SK-N-SH treated with all-trans-retinoic acid at 6 μM for 48 hours (cell line): ENCODE results near the gene UTS2B.

Experiments used
- ZFP3 ChIP-seq: fragments of 250-450 bp; sonication (Bioruptor Pico); IDR thresholded peaks from 2 replicates; pipeline ENCODE4 v1.5.0; 2020; ENCODE audit warnings: mild to moderate bottlenecking, moderate library complexity
- ZFP30 ChIP-seq: fragments of 450-650 bp; formaldehyde crosslinking; IDR thresholded peaks from 2 replicates; pipeline ENCODE4 v1.5.0; 2022; ENCODE audit warnings: mild to moderate bottlenecking, moderate library complexity
- TF ChIP-seq, protein P1 (sequence below): fragments of 250-450 bp; sonication (Bioruptor Pico); IDR thresholded peaks from 2 replicates; pipeline ENCODE4 v1.5.0; 2020; ENCODE audit warnings: mild to moderate bottlenecking, moderate library complexity

DNA sequence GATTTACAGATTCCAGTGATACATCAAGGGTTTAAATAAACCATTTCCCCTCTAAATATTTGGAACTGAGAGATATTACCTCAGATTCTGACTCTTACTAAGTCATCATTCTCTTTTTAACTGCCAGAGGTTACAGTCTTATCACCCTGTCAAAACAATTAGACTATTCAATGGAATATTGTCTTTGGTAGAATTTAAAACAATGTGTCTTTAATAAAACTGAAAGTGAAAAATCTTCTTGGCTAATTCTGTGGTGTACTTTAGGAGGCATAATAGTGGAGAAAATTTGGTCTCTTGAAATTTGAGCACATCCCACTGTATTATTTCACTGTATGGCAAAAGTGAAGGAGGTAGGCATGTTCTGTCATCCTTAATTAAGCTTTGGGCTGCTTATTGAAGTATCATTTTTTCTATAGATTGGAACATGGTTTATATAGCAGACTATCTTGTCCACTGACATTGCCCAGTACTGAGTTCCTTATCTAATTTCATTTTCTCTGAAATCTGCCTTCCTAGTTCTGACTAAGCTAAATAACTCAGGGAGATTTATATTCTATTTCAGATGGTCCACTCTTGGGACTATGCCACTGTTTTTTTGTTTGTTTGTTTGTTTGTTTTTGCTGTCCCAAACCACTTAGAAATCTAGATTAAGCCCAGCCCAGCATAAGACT is 48.0 kb upstream of the UTS2B start:
- no peak for TF ChIP-seq ZFP30 (CRISPR knock-in tag)
- TF ChIP-seq, protein P1, sequence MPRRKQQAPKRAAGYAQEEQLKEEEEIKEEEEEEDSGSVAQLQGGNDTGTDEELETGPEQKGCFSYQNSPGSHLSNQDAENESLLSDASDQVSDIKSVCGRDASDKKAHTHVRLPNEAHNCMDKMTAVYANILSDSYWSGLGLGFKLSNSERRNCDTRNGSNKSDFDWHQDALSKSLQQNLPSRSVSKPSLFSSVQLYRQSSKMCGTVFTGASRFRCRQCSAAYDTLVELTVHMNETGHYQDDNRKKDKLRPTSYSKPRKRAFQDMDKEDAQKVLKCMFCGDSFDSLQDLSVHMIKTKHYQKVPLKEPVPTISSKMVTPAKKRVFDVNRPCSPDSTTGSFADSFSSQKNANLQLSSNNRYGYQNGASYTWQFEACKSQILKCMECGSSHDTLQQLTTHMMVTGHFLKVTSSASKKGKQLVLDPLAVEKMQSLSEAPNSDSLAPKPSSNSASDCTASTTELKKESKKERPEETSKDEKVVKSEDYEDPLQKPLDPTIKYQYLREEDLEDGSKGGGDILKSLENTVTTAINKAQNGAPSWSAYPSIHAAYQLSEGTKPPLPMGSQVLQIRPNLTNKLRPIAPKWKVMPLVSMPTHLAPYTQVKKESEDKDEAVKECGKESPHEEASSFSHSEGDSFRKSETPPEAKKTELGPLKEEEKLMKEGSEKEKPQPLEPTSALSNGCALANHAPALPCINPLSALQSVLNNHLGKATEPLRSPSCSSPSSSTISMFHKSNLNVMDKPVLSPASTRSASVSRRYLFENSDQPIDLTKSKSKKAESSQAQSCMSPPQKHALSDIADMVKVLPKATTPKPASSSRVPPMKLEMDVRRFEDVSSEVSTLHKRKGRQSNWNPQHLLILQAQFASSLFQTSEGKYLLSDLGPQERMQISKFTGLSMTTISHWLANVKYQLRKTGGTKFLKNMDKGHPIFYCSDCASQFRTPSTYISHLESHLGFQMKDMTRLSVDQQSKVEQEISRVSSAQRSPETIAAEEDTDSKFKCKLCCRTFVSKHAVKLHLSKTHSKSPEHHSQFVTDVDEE (CRISPR knock-in tag): no peak
- TF ChIP-seq ZFP3 (CRISPR knock-in tag): no peak
